Measurements from ENCODE around the gene APBB2. TPM values are rescaled to one million over a fixed set of nuclear protein-coding genes. Genes with fewer than 3 reads are reported as not detected.
"Not testable (repeated sequence)": the region's sequence is repeated elsewhere in the genome, so short reads cannot be mapped to it uniquely, and the experiment has no call there.

The APBB2 gene
- total RNA-seq, 1 experiment from 2014 or later, result 14.4 TPM

DNA sequence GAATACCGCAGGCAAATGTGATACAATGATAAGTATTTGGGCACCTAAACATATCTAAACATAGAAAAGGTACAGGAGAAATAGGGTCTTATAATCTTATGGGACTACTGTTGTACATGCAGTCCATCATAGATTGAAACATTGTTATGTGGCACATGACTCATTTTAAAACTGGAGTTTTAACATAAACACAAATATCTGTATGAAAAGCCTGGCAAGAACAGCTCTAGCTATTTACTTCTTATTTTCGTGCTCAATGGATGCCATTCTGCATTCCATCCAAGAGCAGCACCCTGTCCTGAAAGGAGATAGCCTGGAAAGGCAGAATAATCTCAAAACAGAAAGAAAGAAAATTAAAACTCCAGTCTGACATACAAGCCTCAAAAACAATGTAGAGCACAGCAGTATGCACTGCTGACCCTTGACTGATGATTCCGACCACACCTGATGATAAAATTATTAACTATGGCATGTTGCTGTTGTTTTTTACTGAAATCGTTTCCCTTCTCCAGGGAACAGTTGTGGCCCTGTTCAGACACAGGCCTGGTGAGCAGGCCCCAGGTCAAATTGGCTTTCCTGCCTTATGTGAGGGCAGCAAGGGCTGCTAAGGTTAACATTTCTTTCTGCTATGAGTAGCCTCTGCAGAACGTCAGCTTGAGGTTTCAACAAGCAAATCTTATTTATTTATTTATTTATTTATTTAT lies 152.7 kb downstream of the APBB2 start:
- DNase-seq (ENCODE audit: low spot score), result no peak

DNA sequence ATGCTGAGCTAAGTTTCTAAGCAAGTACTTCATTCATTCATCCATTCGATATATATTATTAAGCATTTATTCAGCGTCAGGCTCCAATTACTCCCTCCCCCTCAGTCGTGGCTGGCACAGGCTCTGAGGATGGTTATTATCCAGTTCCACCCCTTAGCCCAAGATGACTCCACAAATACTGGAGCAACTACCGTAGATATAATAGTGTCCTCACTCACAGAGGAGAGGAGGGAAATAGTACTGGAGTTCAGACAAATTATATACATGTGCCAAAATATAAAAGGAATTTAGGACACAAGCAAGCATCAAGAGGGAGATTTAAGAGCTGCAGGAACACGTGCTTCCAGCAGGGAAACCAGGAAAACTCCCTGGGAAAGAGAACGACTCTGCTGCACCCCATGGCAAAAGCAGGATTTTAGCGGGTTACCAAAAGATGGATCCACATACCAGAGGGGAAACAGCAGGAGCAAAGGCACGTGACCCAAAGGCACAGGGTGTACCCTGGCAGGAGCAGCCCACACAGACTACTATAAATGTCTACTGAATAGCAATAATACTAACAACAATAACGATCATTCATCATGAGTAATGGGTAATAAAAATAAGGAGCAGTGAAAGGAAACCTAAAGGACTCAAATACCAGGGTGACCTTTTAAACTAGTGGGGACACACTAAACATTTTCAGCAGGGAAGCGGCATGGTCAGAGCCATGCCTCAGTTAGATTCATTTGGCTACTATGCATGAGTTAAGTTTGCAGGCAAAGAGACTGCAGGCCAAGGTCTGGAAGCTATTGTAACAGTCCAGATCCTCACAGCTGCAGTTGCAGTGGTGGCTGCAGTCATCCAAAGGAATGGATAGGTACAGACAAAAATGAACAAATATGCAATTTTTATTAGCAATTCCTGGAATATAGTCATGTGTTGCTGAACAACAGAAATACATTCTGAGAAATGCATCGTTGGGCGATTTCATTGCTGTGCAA lies 153.7 kb downstream of the APBB2 start:
- no peak for DNase-seq (ENCODE audit: low spot score)

GRCh38 chr4:41059411-41059810 lies 154.9 kb downstream of the APBB2 start:
- not testable (repeated sequence) for DNase-seq (ENCODE audit: low spot score)

GRCh38 chr4:41058426-41058825 lies 155.9 kb downstream of the APBB2 start:
- DNase-seq (ENCODE audit: low spot score), result no peak

DNA sequence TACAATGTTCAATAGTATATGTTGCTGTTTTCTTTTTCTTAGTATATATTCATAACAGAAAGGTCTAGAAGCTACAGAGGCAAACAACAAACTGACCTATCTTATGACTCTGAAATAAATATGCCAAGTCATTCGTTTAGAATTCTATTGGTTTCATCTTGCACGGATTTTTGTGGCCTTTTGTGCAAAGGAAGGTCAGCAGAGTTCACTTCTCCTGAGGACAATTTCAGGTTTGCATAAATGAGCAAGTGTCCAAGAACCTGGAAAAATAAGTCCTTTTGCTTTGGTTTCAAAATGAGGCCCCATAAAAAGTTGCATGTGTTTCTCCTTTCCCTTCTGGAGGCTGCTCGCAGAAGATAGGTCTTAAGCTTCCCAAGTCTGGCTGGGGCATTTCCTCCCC lies 156.9 kb downstream of the APBB2 start:
- DNase-seq (ENCODE audit: low spot score), result no peak

DNA sequence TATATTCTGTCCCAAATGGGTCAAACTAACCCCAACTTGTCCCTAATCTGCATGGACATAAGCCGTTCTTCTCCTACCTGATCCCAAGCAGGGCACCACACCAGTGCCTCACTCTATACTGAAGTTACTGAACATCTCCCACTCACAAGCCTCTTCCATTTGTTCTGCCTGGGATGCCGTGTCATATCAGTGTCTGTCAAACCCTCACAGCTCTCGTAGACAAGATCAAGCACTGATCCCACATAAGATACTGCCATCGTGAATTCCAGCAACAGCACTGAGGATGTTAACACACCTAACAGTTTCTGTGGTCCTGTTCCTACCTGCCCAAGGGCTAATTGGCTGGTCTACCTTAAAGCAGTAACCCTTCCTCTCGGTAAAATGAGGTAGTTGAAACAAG lies 162.1 kb downstream of the APBB2 start:
- no peak for DNase-seq (ENCODE audit: low spot score)

GRCh38 chr4:41050880-41051775 lies 163.2 kb downstream of the APBB2 start:
- DNase-seq (ENCODE audit: low spot score), result no peak

DNA sequence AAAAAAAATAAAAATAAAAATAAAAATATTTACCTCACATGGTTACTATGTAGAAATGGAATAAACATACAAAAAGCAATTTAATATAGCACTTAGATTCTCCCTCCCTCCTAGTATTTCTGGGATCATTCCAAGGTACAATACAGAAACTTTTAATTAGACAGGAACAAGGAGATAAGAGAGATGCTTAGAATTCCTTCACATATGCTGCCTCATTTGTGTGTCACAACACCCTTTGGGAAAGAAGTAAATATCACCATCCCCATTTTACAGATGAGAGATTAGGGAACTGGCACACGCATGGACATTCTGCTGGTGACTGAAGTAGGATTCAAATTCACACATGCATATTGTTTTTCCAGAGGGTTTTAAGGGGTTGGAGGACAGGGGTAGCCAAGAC lies 164.2 kb downstream of the APBB2 start:
- DNase-seq (ENCODE audit: low spot score), result no peak

DNA sequence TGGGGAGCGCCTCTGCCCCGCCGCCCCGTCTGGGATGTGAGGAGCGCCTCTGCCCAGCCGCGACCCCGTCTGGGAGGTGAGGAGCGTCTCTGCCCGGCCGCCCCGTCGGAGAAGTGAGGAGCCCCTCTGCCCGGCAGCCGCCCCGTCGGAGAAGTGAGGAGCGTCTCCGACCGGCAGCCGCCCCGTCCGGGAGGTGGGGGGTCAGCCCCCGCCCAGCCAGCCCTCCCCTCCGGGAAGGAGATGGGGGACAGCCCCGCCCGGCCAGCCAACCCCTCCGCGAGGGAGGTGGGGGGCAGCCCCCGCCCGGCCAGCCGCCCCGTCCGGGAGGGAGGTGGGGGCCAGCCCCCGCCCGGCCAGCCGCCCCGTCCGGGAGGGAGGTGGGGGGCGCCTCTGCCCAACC lies 165.2 kb downstream of the APBB2 start:
- not testable (repeated sequence) for DNase-seq (ENCODE audit: low spot score)

GRCh38 chr4:41044791-41045190 lies 169.6 kb downstream of the APBB2 start:
- no peak for DNase-seq (ENCODE audit: low spot score)

- peak; percentile 13 for DNase-seq (ENCODE audit: low spot score)
Observed at GRCh38 chr4:41044165-41044564, 170.2 kb downstream of the APBB2 start.

GRCh38 chr4:41043465-41043864 lies 170.9 kb downstream of the APBB2 start:
- DNase-seq (ENCODE audit: low spot score), result no peak

DNA sequence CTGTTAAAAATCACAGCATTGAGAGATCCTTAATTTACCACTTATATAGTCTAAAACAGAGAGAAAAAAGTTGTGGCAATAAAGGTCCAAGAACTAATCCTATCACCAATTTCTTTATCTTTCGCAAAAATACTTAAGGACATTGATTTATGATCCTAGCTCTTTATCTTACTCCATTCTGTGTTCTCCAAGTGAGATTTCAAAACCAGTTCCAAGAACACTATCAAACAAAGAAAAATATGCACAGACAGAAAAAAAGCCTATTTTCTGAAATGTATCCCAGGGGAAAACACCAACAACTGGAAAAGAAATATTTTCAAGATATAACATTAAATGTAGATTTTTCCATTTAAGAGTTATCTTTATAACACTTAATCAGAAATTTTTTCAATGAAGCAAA lies 172.8 kb downstream of the APBB2 start:
- no peak for DNase-seq (ENCODE audit: low spot score)

GRCh38 chr4:41039317-41039716 lies 175.0 kb downstream of the APBB2 start:
- DNase-seq (ENCODE audit: low spot score), result no peak

DNA sequence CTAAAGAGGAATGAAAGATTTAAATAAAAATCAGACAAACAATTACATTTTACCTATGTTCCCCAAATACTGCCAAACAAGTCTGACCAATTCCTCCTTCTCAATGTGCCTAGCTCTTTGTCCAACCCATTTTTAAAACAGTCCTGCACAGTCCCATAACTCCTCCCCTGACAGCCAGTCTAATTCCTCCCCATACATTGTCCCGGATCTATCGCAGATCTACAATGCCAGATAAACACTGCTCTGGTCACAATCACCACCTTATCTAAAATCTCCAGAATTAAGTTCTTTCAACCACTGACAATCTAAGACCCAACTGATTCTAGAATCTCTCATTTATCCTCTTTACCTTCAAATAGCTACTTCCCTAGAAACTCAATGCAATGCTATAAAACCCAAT lies 176.0 kb downstream of the APBB2 start:
- DNase-seq (ENCODE audit: low spot score), result no peak

GRCh38 chr4:41029098-41029497 lies 185.2 kb downstream of the APBB2 start:
- DNase-seq (ENCODE audit: low spot score), result no peak

- DNase-seq (ENCODE audit: low spot score), result no peak
Observed at GRCh38 chr4:41028392-41029076, 185.8 kb downstream of the APBB2 start.

DNA sequence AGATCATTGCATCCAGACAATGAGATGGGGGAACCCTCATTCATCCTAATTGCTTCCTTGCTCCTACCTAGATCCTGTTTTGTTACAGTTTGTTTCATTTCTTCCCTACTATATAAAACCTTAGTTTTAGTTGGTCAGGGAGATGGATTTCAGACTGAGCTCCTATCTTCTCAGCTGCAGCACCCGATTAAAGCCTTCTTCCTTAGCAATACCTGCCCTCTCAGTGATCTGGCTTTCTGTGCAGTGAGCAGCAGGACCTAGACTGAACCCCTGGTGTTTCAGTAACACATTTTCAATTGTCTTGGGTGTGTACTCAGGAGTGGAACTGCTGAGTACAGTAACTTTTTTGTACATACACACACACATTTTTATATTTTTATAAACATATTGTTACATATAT lies 187.4 kb downstream of the APBB2 start:
- no peak for DNase-seq (ENCODE audit: low spot score)

DNA sequence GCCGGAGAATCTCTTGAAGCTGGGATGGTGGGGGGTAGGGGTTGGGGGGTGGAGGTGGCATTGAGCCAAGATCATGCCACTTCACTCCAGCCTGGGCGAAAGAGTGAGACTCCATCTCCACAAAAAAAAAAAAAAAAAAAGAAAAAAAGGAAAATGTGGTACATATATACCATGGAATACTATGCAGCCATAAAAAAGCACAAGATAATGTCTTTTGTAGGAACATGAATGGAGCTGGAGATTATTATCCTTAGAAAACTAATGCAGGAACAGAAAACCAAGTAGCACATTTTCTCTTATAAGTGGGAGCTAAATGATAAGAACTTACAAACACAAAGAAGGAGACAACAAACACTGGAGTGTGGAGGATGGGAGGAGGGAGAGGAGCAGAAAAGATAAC lies 188.5 kb downstream of the APBB2 start:
- no peak for DNase-seq (ENCODE audit: low spot score)

DNA sequence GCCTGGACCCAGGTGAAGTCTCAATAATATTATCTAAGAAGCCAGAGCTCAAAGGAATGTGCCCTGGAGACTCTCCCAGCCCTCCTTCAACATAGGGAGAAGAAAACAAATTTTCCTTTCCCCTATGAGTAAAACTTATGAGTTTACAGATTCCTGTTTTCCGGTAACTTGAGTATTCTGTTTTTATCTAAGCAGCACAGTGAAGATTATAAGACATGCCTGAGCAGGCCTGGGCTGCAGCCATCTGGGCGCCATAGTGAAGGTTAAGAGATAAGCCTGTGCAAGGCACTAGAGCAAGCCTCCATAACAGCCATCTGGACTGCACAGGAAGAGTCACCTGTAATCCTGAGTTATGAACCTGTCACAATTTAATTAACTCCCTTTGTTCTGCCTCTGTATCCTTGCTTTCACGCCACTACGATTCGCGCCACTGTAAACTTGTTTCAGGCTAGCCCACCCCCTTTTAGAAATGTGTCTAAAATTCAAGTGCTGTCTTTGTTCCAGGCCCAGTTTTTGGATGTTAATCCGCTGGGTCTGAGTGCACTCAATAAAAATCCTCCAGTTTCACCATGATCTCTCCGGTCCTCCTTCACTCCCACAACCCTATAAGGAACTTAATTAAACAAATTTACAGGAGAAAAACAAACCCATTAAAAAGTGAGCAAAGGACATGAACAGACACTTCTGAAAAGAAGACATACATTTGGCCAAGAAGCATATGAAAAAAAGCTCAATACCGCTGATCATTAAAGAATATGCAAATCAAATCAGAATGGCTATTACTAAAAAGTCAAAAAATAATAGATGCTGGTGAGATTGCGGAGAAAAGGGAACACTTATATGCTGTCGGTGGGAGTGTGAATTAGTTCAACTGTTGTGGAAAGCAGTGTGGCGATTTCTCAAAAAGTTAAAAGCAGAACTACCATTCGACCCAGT lies 189.5 kb downstream of the APBB2 start:
- DNase-seq (ENCODE audit: low spot score), result peak; percentile 7

Measured in HT-29 (cell line).